GM12873 (cell line): ENCODE results near the gene HHATL.

Experiments used
- TF ChIP-seq, protein P1 (sequence below): IDR thresholded peaks from 2 replicates; pipeline ENCODE4 v1.5.1; 2012; ENCODE audit warnings: low read depth, mild to moderate bottlenecking, moderate library complexity, low read length, control low read depth; ENCODE audit not compliant: insufficient read depth; ENCODE audit errors: missing control alignments

The HHATL gene

DNA sequence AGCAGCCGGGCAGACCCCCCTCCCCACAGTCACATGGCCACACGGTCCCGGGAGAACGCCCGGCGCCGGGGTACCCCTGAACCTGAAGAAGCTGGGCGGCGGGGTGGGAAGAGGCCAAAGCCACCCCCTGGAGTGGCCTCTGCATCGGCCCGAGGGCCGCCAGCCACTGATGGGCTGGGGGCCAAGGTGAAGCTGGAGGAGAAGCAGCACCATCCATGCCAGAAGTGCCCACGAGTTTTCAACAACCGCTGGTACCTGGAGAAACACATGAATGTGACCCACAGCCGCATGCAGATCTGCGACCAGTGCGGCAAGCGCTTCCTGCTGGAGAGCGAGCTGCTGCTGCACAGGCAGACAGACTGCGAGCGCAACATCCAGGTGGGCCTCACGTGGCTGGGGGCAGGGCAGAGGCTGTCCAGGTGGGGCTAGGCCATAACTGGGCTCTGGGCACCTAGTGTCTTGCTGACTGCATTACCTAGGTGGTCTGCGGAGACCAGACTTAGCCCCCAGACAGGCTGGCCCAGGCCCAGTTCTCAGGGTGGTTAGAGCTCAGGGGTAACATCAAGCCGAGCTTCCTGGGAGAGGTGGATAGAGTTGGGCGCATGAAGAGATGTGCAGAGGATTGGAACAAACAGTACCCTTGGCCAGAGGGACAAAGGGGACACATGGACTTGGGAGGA lies 43.0 kb downstream of the HHATL start:
- TF ChIP-seq, protein P1, sequence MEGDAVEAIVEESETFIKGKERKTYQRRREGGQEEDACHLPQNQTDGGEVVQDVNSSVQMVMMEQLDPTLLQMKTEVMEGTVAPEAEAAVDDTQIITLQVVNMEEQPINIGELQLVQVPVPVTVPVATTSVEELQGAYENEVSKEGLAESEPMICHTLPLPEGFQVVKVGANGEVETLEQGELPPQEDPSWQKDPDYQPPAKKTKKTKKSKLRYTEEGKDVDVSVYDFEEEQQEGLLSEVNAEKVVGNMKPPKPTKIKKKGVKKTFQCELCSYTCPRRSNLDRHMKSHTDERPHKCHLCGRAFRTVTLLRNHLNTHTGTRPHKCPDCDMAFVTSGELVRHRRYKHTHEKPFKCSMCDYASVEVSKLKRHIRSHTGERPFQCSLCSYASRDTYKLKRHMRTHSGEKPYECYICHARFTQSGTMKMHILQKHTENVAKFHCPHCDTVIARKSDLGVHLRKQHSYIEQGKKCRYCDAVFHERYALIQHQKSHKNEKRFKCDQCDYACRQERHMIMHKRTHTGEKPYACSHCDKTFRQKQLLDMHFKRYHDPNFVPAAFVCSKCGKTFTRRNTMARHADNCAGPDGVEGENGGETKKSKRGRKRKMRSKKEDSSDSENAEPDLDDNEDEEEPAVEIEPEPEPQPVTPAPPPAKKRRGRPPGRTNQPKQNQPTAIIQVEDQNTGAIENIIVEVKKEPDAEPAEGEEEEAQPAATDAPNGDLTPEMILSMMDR = no peak

DNA sequence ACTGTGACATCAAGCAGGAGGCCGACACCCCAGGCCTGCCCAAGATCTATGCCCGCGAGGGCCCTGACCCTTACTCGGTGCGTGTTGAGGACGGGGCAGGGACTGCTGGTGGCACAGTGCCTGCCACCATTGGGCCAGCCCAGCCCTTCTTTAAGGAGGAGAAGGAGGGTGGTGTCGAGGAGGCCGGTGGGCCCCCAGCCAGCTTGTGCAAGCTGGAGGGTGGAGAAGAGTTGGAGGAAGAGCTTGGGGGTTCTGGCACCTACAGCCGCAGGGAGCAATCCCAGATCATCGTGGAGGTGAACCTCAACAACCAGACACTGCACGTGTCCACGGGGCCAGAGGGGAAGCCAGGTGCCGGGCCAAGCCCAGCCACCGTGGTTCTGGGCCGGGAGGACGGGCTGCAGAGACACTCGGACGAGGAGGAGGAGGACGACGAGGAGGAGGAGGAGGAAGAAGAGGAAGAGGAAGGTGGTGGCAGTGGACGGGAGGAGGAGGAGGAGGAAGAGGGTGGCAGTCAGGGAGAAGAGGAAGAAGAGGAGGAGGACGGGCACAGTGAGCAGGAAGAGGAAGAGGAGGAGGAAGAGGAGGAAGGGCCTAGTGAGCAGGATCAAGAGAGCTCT lies 43.7 kb downstream of the HHATL start:
- TF ChIP-seq, protein P1 = no peak

DNA sequence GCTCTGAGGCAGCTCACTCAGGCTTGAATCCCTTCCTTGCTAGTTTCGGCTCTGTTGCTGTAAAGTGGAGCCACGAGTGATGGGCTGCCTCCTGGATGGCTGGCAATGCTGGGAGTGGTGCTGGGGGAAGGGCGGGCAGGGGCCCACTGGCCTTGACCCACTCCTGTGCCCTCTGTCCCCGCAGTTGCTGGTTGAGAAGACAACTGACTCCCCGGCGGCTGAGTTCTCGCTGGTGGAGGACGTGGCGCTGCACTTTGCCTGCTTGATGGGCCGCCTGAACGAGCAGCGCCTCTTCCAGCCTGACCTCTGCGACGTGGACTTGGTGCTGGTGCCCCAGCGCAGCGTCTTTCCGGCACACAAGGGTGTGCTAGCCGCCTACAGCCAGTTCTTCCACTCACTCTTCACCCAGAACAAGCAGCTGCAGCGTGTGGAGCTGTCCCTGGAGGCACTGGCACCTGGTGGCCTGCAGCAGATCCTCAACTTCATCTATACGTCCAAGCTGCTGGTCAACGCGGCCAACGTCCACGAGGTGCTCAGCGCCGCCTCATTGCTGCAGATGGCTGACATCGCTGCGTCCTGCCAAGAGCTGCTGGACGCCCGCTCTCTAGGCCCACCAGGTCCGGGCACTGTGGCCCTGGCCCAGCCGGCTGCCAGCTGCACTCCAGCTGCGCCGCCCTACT lies 44.4 kb downstream of the HHATL start:
- TF ChIP-seq, protein P1 = no peak

DNA sequence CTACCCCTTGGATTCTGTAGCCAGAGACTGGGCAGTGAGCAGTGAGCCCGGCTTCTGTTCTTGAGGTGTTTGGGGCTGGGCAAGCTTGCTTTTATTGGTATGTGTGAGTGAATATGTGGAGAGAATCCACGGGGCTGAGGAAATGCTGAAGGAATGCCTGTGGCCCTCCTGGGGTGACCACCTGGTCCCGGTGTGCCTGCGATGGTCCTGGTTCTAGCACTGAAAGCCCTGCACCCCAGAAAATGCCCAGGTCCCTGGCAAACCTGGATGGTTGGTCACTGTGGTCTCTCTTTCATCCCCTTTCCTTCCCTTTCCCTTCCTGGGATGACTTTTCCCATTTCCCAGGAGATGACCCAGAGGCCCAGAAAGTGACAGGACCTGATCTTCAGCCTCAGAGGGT lies 44.9 kb downstream of the HHATL start:
- TF ChIP-seq, protein P1 = no peak

DNA sequence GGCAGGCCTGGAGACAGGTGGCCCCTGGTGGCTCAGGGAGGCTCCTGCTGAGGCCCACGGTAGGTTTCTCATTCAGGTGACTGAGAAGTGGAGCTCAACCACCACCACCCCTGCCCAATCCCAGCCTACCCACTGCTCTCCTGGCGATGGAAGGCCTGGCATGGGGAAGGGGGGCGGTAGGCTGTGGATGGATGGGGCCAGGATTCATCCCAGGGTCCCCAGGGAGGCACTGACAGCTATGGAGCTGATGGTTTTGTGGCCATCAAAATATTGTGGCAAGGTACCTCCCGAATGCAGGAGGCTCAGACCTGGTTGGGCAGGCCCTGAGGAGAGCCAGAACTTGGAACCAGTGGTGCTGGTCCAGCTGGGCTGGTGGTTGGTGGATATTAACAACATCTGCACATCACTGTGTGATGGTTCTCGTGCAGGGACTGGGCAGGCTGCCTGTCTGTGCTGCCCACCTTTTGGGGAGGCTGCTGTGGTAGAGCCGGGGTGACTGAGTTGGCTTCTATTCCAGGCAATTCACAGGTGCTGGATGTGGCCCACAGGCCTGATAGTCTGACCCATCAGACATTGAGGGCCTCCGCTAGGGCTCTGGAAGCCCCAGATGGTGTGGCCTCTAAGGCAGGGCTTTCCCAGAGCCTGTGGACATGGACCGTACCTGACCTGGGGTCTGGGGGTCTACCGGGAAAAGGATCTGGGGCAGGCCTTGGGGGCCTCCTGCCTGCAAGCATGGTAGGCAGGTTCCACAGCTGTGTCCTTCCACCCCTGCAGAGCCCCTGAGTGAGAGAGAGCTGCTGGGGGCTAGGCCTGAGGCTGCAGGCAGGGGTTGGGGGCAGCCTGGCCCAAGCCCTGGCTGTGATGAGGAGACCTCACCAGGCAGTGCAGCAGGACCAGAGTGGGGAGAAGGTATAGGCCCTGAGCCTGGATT lies 45.7 kb downstream of the HHATL start:
- TF ChIP-seq, protein P1 = no peak

DNA sequence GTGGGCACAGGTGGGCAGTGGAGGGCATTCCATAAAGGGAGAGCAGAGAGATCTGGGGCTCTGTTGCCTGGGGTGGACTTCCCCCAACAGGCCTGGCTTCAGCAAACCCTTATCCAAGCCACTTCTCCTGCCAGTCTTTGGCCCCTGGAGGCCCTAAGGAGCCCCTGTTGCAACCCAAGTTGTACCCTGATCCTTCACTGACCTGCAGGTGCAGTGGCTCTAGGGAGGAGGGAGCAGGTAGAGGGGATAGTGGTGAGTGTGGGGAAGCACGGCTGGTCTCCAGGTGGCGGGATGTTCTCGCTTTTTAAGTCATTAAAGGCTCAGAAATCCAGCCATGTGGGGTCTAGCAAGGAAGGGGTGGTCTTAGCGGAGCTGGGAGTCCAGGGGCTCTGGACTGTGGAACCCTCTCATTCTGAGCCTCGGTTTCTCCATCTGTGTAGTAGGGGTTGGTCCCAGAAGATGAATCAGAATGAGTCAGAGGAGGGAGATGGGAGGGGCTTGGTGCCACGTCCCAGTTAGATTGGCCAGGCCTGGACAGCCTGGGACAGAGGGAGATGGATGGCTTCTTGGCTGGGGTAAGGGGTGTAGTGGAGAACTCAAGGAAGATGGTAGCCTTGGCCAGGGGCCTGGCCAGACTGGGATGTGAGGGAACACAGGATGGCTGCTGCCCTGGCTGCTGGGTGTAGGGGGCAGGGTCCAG lies 46.5 kb downstream of the HHATL start:
- TF ChIP-seq, protein P1 = no peak
